Measurements from ENCODE around the gene METTL9.
"Not testable (repeated sequence)": the region's sequence is repeated elsewhere in the genome, so short reads cannot be mapped to it uniquely, and the experiment has no call there.

METTL9 gene

GRCh38 chr16:21667575-21667974 is 68.2 kb downstream of the METTL9 start:
- no peak for DNase-seq

- DNase-seq: no peak
Measured at GRCh38 chr16:21673469-21673868, 74.1 kb downstream of the METTL9 start.

- DNase-seq: not testable (repeated sequence)
Measured at GRCh38 chr16:21674456-21674855, 75.1 kb downstream of the METTL9 start.

- not testable (repeated sequence) for DNase-seq
Measured at GRCh38 chr16:21680714-21681113, 81.3 kb downstream of the METTL9 start.

- DNase-seq: no peak
Measured at GRCh38 chr16:21683184-21683583, 83.8 kb downstream of the METTL9 start.

DNA sequence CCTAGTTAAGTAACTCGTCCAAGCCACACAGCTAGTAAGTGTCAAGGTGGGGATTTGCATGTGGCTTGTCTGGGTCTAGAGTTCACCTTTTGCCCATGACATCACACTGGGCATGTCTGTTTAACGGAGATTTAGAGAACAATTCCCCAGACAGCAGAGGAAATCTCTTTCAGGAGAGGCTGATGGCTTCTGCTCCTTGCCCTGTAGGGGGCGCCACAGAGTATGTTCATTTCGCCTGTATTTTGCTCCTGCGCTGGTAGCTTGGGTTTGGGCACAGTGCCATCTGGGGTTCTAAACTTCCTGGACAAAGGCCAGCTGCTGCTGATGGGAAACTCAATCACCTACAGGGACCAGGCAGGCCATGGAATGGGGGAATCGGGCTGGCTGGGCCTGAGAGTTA is 84.8 kb downstream of the METTL9 start:
- DNase-seq: no peak

GRCh38 chr16:21685034-21685455 is 85.7 kb downstream of the METTL9 start:
- DNase-seq: no peak

GRCh38 chr16:21689107-21689506 is 89.7 kb downstream of the METTL9 start:
- DNase-seq: no peak

- not testable (repeated sequence) for DNase-seq
Measured at GRCh38 chr16:21690967-21691366, 91.6 kb downstream of the METTL9 start.

DNA sequence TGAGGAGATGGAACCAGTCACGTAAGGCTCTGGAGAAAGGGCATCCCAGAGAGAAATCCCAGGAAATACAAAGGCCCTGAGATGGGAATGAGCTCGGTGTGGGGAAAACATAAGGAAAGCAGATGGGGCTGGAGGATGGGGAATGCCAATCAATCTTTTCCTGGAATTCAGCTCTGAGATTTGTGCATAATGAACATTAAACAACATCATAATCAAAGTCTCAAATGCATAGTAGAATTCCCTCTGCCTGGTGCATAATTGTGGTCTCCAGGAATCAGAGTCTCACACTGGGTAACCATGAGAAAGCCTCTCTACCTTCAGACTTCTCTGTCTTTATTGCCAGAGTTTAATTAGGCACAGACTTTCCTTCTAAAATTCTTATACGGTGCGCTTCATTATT is 95.2 kb downstream of the METTL9 start:
- no peak for DNase-seq

- no peak for DNase-seq
Measured at GRCh38 chr16:21697032-21697431, 97.7 kb downstream of the METTL9 start.

- no peak for DNase-seq
Measured at GRCh38 chr16:21698169-21699032, 99.0 kb downstream of the METTL9 start.

DNA sequence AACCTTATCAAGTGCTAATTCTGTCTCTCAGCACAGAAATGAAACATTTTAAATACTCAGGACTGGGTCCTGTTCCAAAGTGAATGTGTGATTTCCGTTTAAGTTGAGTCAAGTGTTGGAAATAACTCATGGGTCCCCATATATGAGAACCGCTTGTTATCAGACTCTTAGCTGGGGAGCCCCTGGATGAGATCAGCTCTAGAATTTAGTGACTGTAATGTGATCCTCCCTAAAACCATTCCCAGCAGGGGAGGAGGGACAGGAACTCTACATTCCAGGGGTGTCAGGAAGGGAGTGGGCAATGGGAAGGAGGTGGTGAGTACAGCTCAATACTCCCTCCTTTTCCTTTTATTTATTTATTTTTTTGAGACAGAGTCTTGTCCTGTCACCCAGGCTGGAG is 101.9 kb downstream of the METTL9 start:
- DNase-seq: no peak

DNA sequence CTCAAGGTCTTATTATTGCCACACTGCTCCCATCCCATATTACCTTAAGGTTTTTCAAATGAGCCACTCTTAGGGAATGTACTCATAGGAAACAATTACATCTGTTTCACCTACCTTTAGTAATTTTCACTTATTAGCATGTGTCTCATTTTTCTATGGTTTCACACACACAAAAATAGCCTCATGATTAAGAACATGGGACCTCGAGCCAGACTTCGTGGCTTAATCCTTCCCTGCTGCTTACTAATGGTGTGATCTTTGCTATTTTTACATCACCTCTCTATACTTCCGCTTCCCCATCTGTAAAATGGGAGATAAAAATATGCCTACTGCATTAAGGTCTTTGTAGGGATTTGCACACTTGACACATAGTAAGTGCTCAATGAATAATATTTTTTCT is 102.9 kb downstream of the METTL9 start:
- no peak for DNase-seq

- DNase-seq: no peak
Measured at GRCh38 chr16:21703156-21703555, 103.8 kb downstream of the METTL9 start.

GRCh38 chr16:21703589-21704174 is 104.3 kb downstream of the METTL9 start:
- DNase-seq: no peak

DNA sequence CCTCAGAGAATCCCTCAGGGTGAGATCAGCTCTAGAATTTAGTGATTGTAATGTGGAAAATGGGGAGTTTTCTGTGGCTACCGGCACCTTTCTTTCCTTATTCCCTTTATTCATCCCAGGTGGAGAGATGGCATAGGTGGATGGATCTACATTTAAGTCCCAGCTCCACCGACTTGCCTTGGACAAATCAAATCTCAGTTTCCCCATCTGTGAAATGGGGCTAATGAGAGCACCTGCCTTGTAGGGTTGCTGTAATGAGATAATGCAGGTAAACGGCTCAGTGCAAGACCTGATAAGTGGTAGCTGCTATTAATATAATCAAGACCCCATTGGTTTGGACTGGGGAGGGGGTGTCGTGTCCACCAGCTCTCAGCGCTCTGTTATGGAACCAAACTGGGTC is 104.9 kb downstream of the METTL9 start:
- DNase-seq: no peak

- no peak for DNase-seq
Measured at GRCh38 chr16:21704733-21705132, 105.4 kb downstream of the METTL9 start.
